H9 (cell line): Measurements from ENCODE around the gene RPS4Y1. TPM values are rescaled to one million over a fixed set of nuclear protein-coding genes. Genes with fewer than 3 reads are reported as not detected.

Experiments used
- DNase-seq: peaks from one replicate; pipeline ENCODE4 v3.0.0-alpha.2; 2017
- H2AFZ ChIP-seq: one replicate; pipeline ENCODE4 v1.6.1; 2013; ENCODE audit warnings: mild to moderate bottlenecking, low read length, control low read depth, moderate library complexity
- H2AK5ac ChIP-seq: 2 replicates; pipeline ENCODE4 v1.6.1; 2013; ENCODE audit warnings: low read length, control low read depth, mixed read lengths; ENCODE audit not compliant: insufficient read length
- H2BK120ac ChIP-seq: one replicate; pipeline ENCODE4 v1.6.1; 2013; ENCODE audit warnings: low read depth, mild to moderate bottlenecking, low read length, control low read depth, inconsistent platforms; ENCODE audit not compliant: poor library complexity, severe bottlenecking
- H2BK12ac ChIP-seq: 2 replicates; pipeline ENCODE4 v1.6.1; 2013; ENCODE audit warnings: low read length, control low read depth, mixed read lengths, low read depth; ENCODE audit not compliant: insufficient read length
- H2BK15ac ChIP-seq: 2 replicates; pipeline ENCODE4 v1.6.1; 2013; ENCODE audit warnings: low read depth, low read length, control low read depth
- H2BK20ac ChIP-seq: one replicate; pipeline ENCODE4 v1.6.1; 2013; ENCODE audit warnings: low read depth, mild to moderate bottlenecking, low read length, control low read depth, inconsistent platforms; ENCODE audit not compliant: poor library complexity, severe bottlenecking
- H2BK5ac ChIP-seq: 2 replicates; pipeline ENCODE4 v1.6.1; 2013; ENCODE audit warnings: low read length, control low read depth, mixed read lengths; ENCODE audit not compliant: insufficient read length
- H3K14ac ChIP-seq: 2 replicates; pipeline ENCODE4 v1.6.1; 2013; ENCODE audit warnings: low read length, control low read depth; ENCODE audit not compliant: insufficient read depth
- H3K18ac ChIP-seq: 2 replicates; pipeline ENCODE4 v1.6.1; 2013; ENCODE audit warnings: low read depth, mild to moderate bottlenecking, mixed read lengths, low read length, control low read depth; ENCODE audit not compliant: insufficient read length
- H3K23ac ChIP-seq: 2 replicates; pipeline ENCODE4 v1.6.1; 2013; ENCODE audit warnings: low read length, control low read depth, mixed read lengths, low read depth; ENCODE audit not compliant: insufficient read length
- H3K23me2 ChIP-seq: 2 replicates; pipeline ENCODE4 v1.6.1; 2013; ENCODE audit warnings: low read depth, mild to moderate bottlenecking, mixed read lengths, low read length, control low read depth; ENCODE audit not compliant: insufficient read length, poor library complexity, severe bottlenecking
- H3K27ac ChIP-seq: 2 replicates; pipeline ENCODE4 v1.5.1; 2013; ENCODE audit warnings: low read length, control low read depth, mixed read lengths, low read depth; ENCODE audit not compliant: insufficient read length
- H3K27me3 ChIP-seq: 2 replicates; pipeline ENCODE4 v1.6.1; 2013; ENCODE audit warnings: low read length, control low read depth, inconsistent platforms; ENCODE audit not compliant: insufficient read depth
- H3K4ac ChIP-seq: 2 replicates; pipeline ENCODE4 v1.6.1; 2013; ENCODE audit warnings: low read depth, mild to moderate bottlenecking, control low read depth, inconsistent platforms, low read length, moderate library complexity
- H3K4me1 ChIP-seq: 2 replicates; pipeline ENCODE4 v1.6.1; 2013; ENCODE audit warnings: low read length, control low read depth, inconsistent platforms; ENCODE audit not compliant: insufficient read depth
- H3K4me2 ChIP-seq: 2 replicates; pipeline ENCODE4 v1.6.1; 2013; ENCODE audit warnings: low read length, control low read depth, mixed read lengths; ENCODE audit not compliant: insufficient read length, insufficient read depth
- H3K56ac ChIP-seq: 2 replicates; pipeline ENCODE4 v1.6.1; 2013; ENCODE audit warnings: low read depth, mild to moderate bottlenecking, mixed read lengths, low read length, control low read depth; ENCODE audit not compliant: insufficient read length
- H3K79me1 ChIP-seq: 2 replicates; pipeline ENCODE4 v1.6.1; 2013; ENCODE audit warnings: low read depth, mild to moderate bottlenecking, moderate library complexity, low read length, control low read depth, inconsistent platforms; ENCODE audit not compliant: insufficient read depth, poor library complexity, severe bottlenecking
- H3K79me2 ChIP-seq: 2 replicates; pipeline ENCODE4 v1.6.1; 2013; ENCODE audit warnings: low read length, control low read depth, inconsistent platforms; ENCODE audit not compliant: insufficient read depth
- H3K9ac ChIP-seq: 2 replicates; pipeline ENCODE4 v1.6.1; 2013; ENCODE audit warnings: low read length, control low read depth, mixed read lengths; ENCODE audit not compliant: insufficient read length; ENCODE audit errors: extremely low read depth
- H3K9me3 ChIP-seq: one replicate; pipeline ENCODE4 v1.6.1; 2013; ENCODE audit warnings: low read depth, low read length, inconsistent platforms; ENCODE audit not compliant: control insufficient read depth
- H3T11ph ChIP-seq: one replicate; pipeline ENCODE4 v1.6.1; 2013; ENCODE audit warnings: mild to moderate bottlenecking, low read length, control low read depth, inconsistent platforms
- H4K20me1 ChIP-seq: one replicate; pipeline ENCODE4 v1.6.1; 2013; ENCODE audit not compliant: control insufficient read depth, insufficient read length, insufficient read depth
- H4K5ac ChIP-seq: 2 replicates; pipeline ENCODE4 v1.6.1; 2013; ENCODE audit warnings: low read depth, mild to moderate bottlenecking, mixed read lengths, low read length, control low read depth; ENCODE audit not compliant: insufficient read length
- H4K8ac ChIP-seq: replicated peaks from 2 replicates; pipeline ENCODE4 v1.6.1; 2013; ENCODE audit warnings: low read length, control low read depth, mixed read lengths, low read depth; ENCODE audit not compliant: insufficient read length
- H4K91ac ChIP-seq: 2 replicates; pipeline ENCODE4 v1.6.1; 2013; ENCODE audit warnings: low read depth, mild to moderate bottlenecking, moderate library complexity, mixed read lengths, low read length, control low read depth; ENCODE audit not compliant: insufficient read length
- H3K27ac Mint-ChIP-seq, 3 experiments: 2 replicates in 2 of 3; 3 replicates in 1 of 3; pipeline ENCODE4 v1.8.0; 2020 to 2021; ENCODE audit warnings: mixed read lengths in 3 of 3, mild to moderate bottlenecking in 1 of 3, moderate library complexity in 1 of 3
- H3K27me3 Mint-ChIP-seq: 2 replicates; pipeline ENCODE4 v1.8.0; 2021; ENCODE audit warnings: low read depth, mild to moderate bottlenecking, moderate library complexity, mixed read lengths
- H3K36me3 Mint-ChIP-seq, 3 experiments: 2 replicates in 2 of 3; 3 replicates in 1 of 3; pipeline ENCODE4 v1.8.0; 2020 to 2021; ENCODE audit warnings: low read depth in 3 of 3, mixed read lengths in 3 of 3; ENCODE audit not compliant: insufficient read depth in 1 of 3
- H3K4me1 Mint-ChIP-seq, 2 experiments: 2 replicates each; pipeline ENCODE4 v1.8.0; 2020; ENCODE audit warnings: mixed read lengths in 2 of 2
- H3K4me3 Mint-ChIP-seq, 2 experiments: 2 replicates in 1 of 2; 3 replicates in 1 of 2; pipeline ENCODE4 v1.8.0; 2020 to 2021; ENCODE audit warnings: mild to moderate bottlenecking in 2 of 2, mixed read lengths in 2 of 2, moderate library complexity in 1 of 2
- H3K9me3 Mint-ChIP-seq, 2 experiments: 2 replicates in 1 of 2; 3 replicates in 1 of 2; pipeline ENCODE4 v1.8.0; 2020; ENCODE audit warnings: mild to moderate bottlenecking in 2 of 2, mixed read lengths in 2 of 2, moderate library complexity in 1 of 2
- CTCF ChIP-seq: fragments of 200-600 bp; sonication (generic); conservative IDR thresholded peaks from 3 replicates; pipeline ENCODE4 v1.8.0; 2021; ENCODE audit warnings: antibody characterized with exemption, mild to moderate bottlenecking
- WGBS: extraction: QIAGEN DNeasy Blood & Tissue Kit; methylation state at CpG from one replicate; pipeline ENCODE4 v1.1.7; 2013; ENCODE audit warnings: missing lambda C conversion rate, low lambda C conversion rate, mixed read lengths; ENCODE audit not compliant: insufficient read length; ENCODE audit errors: extremely low coverage; 5-methylcytosine and 5-hydroxymethylcytosine counted together
- total RNA-seq: library from RNA; stranded (reverse); gene quantifications from 2 replicates; pipeline ENCODE4 v1.2.1, GENCODE V29; 2021

RPS4Y1 gene
- total RNA-seq, 1 experiment from 2014 or later: not detected

GRCh38 chrY:2867469-2867868, 26.1 kb downstream of the RPS4Y1 start:
- H3K9ac ChIP-seq: no peak overlapping the region
- H3T11ph ChIP-seq: no peak overlapping the region
- no peak overlapping the region for H2AFZ ChIP-seq
- no peak overlapping the region for H4K5ac ChIP-seq
- H3K27ac ChIP-seq: no peak overlapping the region
- no CpG with 5 or more reads among the region's 8 CpGs for WGBS
- no peak for TF ChIP-seq CTCF
- no peak overlapping the region for H3K4me2 ChIP-seq
- no peak overlapping the region for H3K4me3 Mint-ChIP-seq
- no peak overlapping the region for H4K91ac ChIP-seq
- H4K8ac ChIP-seq: no peak overlapping the region
- H3K23ac ChIP-seq: no peak overlapping the region
- H3K23me2 ChIP-seq: no peaks in the 10 kb centered on the region
- no peaks in the 10 kb centered on the region for H3K9me3 Mint-ChIP-seq
- no peaks in the 10 kb centered on the region for H3K79me1 ChIP-seq
- no peaks in the 10 kb centered on the region for H3K79me2 ChIP-seq
- no peak overlapping the region for H2BK5ac ChIP-seq
- no peak overlapping the region for H2BK15ac ChIP-seq
- no peaks in the 10 kb centered on the region for H3K4me1 ChIP-seq
- no peak overlapping the region for H2AK5ac ChIP-seq
- no peak overlapping the region for H3K18ac ChIP-seq
- no peaks in the 10 kb centered on the region for H3K27me3 ChIP-seq
- no peak overlapping the region for H3K56ac ChIP-seq
- no peak overlapping the region for H2BK20ac ChIP-seq
- H3K36me3 Mint-ChIP-seq: no peaks in the 10 kb centered on the region
- no peak for DNase-seq
- no peaks in the 10 kb centered on the region for H3K4me1 Mint-ChIP-seq
- H3K27me3 Mint-ChIP-seq: no peaks in the 10 kb centered on the region
- H2BK12ac ChIP-seq: no peak overlapping the region
- no peak overlapping the region for H3K14ac ChIP-seq
- H3K4ac ChIP-seq: no peak overlapping the region
- no peak overlapping the region for H2BK120ac ChIP-seq
- H3K9me3 ChIP-seq: no peaks in the 10 kb centered on the region
- no peaks in the 10 kb centered on the region for H4K20me1 ChIP-seq
- no peak overlapping the region for H3K27ac Mint-ChIP-seq
